PC-9 (cell line): Measurements from ENCODE around the gene MCU.

ENCODE experiments used
- EZH2 ChIP-seq: fragments of 200-600 bp; sonication (generic); IDR thresholded peaks from 2 replicates; pipeline ENCODE4 v1.8.0; 2017; ENCODE audit warnings: antibody characterized with exemption, low read depth
- TF ChIP-seq, protein P1 (sequence below): fragments of 200-600 bp; sonication (generic); conservative IDR thresholded peaks from 2 replicates; pipeline ENCODE4 v1.6.1; 2017; ENCODE audit warnings: mixed run types, antibody characterized with exemption, mild to moderate bottlenecking, moderate library complexity

DNA sequence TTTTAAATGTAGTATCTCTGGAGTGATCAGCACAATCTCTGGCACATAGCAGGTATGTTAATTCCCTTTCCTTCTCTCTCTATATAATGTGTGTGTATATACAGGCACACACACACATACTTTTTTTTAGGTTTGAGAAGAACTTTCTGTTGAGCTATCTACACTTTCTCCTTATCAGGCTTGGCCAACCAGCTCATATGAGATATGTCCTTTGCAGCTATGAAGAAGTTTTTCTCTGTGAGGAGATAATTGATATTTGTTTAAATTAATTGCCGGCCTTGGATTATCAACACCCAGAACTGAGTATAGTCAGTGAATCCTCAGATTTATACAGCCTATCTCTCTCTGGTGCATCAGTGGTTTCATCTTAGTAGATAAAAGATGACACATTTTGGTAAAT, 2.3 kb upstream of the MCU start:
- TF ChIP-seq, protein P1, sequence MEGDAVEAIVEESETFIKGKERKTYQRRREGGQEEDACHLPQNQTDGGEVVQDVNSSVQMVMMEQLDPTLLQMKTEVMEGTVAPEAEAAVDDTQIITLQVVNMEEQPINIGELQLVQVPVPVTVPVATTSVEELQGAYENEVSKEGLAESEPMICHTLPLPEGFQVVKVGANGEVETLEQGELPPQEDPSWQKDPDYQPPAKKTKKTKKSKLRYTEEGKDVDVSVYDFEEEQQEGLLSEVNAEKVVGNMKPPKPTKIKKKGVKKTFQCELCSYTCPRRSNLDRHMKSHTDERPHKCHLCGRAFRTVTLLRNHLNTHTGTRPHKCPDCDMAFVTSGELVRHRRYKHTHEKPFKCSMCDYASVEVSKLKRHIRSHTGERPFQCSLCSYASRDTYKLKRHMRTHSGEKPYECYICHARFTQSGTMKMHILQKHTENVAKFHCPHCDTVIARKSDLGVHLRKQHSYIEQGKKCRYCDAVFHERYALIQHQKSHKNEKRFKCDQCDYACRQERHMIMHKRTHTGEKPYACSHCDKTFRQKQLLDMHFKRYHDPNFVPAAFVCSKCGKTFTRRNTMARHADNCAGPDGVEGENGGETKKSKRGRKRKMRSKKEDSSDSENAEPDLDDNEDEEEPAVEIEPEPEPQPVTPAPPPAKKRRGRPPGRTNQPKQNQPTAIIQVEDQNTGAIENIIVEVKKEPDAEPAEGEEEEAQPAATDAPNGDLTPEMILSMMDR = no peak
- TF ChIP-seq EZH2 = no peak
